ENCODE data around the gene ITPR2. TPM values are rescaled to one million over a fixed set of nuclear protein-coding genes. Genes with fewer than 3 reads are reported as not detected.
"Not testable (repeated sequence)": the region's sequence is repeated elsewhere in the genome, so short reads cannot be mapped to it uniquely, and the experiment has no call there.

The ITPR2 gene
- total RNA-seq, 3 donors from 2014 or later (not counting 1 experiment from before 2014, with no cell fraction given) = 59.1 to 70.7 (median 68.2) TPM

DNA sequence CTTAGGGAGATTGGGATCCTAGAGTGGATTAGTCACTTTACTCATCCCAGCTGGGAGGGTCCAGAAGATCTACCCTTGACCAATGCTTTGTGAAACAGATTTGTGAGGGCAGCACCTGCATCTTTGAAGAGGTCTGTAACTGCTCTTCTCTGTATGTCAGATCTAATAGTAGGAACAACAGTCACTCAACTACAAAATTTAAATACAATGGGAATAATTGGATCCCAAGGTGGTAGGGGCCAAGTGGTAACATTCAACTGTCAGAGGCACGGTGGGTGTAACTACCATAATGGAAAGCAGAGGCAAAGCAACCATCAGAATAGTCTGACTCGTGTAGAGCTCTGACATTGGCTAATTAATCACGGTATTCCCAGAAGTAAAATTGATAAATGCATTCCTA is 55.8 kb downstream of the ITPR2 start:
- Histone ChIP-seq H3K4me3 (ENCODE audit: low read length) (no peak overlapping the region), H3K36me3 (ENCODE audit: control insufficient read depth, insufficient read depth, low read length) (no peaks in the 10 kb centered on the region), H3K9me3 (ENCODE audit: control insufficient read depth, insufficient read depth, low read length) (peaks cover 18% of the 10 kb centered on the region), H3K27me3 (ENCODE audit: control insufficient read depth, insufficient read depth, low read length) (no peaks in the 10 kb centered on the region), H3K4me1 (ENCODE audit: control insufficient read depth, insufficient read depth, low read length) (no peaks in the 10 kb centered on the region), H3K27ac (ENCODE audit: low read length) (no peak overlapping the region)
- no peak overlapping the region for H3K27ac Mint-ChIP-seq
- TF ChIP-seq, protein P1, sequence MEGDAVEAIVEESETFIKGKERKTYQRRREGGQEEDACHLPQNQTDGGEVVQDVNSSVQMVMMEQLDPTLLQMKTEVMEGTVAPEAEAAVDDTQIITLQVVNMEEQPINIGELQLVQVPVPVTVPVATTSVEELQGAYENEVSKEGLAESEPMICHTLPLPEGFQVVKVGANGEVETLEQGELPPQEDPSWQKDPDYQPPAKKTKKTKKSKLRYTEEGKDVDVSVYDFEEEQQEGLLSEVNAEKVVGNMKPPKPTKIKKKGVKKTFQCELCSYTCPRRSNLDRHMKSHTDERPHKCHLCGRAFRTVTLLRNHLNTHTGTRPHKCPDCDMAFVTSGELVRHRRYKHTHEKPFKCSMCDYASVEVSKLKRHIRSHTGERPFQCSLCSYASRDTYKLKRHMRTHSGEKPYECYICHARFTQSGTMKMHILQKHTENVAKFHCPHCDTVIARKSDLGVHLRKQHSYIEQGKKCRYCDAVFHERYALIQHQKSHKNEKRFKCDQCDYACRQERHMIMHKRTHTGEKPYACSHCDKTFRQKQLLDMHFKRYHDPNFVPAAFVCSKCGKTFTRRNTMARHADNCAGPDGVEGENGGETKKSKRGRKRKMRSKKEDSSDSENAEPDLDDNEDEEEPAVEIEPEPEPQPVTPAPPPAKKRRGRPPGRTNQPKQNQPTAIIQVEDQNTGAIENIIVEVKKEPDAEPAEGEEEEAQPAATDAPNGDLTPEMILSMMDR (IDR thresholded peaks at IDR 0.05) = no peak
- H3K9me3 Mint-ChIP-seq = no peaks in the 10 kb centered on the region
- peaks cover 28% of the 10 kb centered on the region for H3K36me3 Mint-ChIP-seq
- intact Hi-C loops (cut with micrococcal nuclease) = no loop called here
- no peak for DNase-seq
- 96% methylated on average over 3 of the region's 3 CpGs for WGBS (ENCODE audit: insufficient coverage)
- no peak for ATAC-seq
- H3K4me1 Mint-ChIP-seq = peaks cover 35 to 38% of the 10 kb centered on the region in 2 donors
- no peaks in the 10 kb centered on the region for H3K27me3 Mint-ChIP-seq (ENCODE audit: low read depth in 2 of 2)
- H3K4me3 Mint-ChIP-seq = no peak overlapping the region

DNA sequence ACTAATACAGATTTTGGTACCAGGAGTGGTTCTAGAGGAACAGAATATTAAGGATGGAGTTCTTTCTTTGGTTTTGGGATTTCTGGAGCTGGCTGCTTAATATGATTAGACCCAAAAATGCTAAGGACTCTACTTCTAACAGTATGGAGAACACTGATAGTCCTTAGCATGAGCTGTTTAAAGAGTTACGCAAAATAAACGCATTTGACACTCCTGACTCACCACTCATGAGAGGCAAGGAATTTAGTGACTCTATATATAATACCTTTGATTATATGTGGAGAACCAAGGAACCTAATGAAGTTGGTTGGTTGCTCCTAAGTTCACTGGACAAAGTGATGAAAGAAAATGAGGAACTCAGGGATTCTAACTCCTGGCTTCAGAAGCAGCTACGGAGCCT is 57.0 kb downstream of the ITPR2 start:
- H3K4me3 ChIP-seq (ENCODE audit: low read length); H3K27me3 Mint-ChIP-seq (ENCODE audit: low read depth in 2 of 2); H3K27ac Mint-ChIP-seq; H3K27me3 ChIP-seq (ENCODE audit: control insufficient read depth, insufficient read depth, low read length); intact Hi-C loops (cut with micrococcal nuclease); DNase-seq; H3K4me1 ChIP-seq (ENCODE audit: control insufficient read depth, insufficient read depth, low read length); ATAC-seq; H3K4me3 Mint-ChIP-seq; H3K36me3 ChIP-seq (ENCODE audit: control insufficient read depth, insufficient read depth, low read length); H3K9me3 Mint-ChIP-seq; H3K27ac ChIP-seq (ENCODE audit: low read length): not testable (repeated sequence)
- Mint-ChIP-seq H3K4me1 (peaks cover 31 to 37% of the 10 kb centered on the region in 2 donors), H3K36me3 (peaks cover 28% of the 10 kb centered on the region)
- H3K9me3 ChIP-seq (ENCODE audit: control insufficient read depth, insufficient read depth, low read length) = peaks cover 18% of the 10 kb centered on the region
- WGBS (ENCODE audit: insufficient coverage) = 100% methylated on average over 1 of the region's 3 CpGs

DNA sequence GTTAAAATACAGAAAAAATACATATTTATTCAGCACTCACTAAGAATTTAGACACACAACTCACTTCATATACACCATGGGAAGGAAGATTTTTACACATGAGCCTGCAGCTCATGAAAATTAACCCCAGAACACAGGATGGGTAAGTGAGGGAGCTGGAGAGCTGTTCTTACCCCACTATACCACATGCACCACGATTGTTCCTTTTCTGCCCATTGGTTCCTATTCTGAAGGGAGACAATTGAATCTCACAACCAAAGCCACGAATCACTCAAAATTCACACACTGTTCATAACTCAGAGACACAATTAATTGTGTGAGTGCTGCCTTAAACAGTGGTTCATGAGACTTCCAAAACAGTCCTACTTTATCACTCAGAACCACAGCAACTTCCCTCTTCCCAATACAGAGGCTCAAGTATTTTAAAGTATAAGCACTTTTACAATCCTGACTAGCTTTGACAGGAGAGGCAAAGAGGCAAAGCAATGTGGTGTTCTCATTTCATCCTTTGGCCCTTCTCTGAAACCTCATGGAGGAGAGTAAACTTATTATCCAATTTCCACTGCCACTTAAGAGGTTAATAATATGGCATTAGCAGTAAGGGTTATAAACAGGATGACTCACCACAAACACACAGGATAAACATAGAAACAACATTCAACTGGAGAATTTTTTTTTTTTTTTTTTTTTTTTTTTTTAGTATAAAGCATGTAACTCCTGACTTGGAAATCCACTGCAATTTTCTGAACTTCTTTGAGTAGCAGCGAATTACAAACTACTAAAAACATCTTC is 59.5 kb downstream of the ITPR2 start:
- DNase-seq = no peak
- ATAC-seq = no peak
- WGBS (ENCODE audit: insufficient coverage) = 39% methylated on average over 2 of the region's 3 CpGs
- no peak overlapping the region for H3K4me3 Mint-ChIP-seq
- H3K9me3 Mint-ChIP-seq = no peaks in the 10 kb centered on the region
- H3K27ac Mint-ChIP-seq = no peak overlapping the region
- TF ChIP-seq, protein P1 (IDR thresholded peaks at IDR 0.05) = no peak
- intact Hi-C loops (cut with micrococcal nuclease) = no loop called here
- H3K27me3 ChIP-seq (ENCODE audit: control insufficient read depth, insufficient read depth, low read length) = no peaks in the 10 kb centered on the region
- H3K4me3 ChIP-seq (ENCODE audit: low read length) = no peak overlapping the region
- H3K9me3 ChIP-seq (ENCODE audit: control insufficient read depth, insufficient read depth, low read length) = peaks cover 16% of the 10 kb centered on the region
- no peaks in the 10 kb centered on the region for H3K36me3 ChIP-seq (ENCODE audit: control insufficient read depth, insufficient read depth, low read length)
- H3K4me1 ChIP-seq (ENCODE audit: control insufficient read depth, insufficient read depth, low read length) = no peaks in the 10 kb centered on the region
- H3K4me1 Mint-ChIP-seq = peaks cover 50 to 53% of the 10 kb centered on the region in 2 donors
- peaks cover 20% of the 10 kb centered on the region for H3K36me3 Mint-ChIP-seq
- no peak overlapping the region for H3K27ac ChIP-seq (ENCODE audit: low read length)
- no peaks in the 10 kb centered on the region for H3K27me3 Mint-ChIP-seq (ENCODE audit: low read depth in 2 of 2)

DNA sequence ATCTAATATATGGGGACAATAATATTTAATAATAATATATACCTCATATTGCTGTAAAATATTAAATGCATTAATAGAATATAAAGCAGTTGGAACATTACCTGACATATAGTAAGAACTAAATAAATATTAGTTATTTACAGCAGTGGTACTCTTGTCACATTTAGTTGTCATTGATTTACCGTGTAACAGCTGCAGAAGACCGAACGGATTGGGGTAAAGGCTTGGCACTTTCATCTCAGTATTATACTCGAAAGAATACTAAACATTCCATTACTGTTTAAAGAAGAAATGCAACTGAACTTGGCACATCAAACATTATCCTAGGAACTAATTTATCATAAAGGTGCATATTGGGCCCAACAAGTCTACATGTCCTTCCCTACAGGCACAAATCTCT is 61.1 kb downstream of the ITPR2 start:
- 100% methylated on average over 4 of the region's 4 CpGs for WGBS (ENCODE audit: insufficient coverage)
- Mint-ChIP-seq H3K36me3 (peaks cover 9% of the 10 kb centered on the region), H3K27ac (no peak overlapping the region), H3K27me3 (ENCODE audit: low read depth in 2 of 2) (no peaks in the 10 kb centered on the region), H3K4me3 (no peak overlapping the region), H3K9me3 (no peaks in the 10 kb centered on the region), H3K4me1 (peaks cover 55 to 60% of the 10 kb centered on the region in 2 donors)
- intact Hi-C loops (cut with micrococcal nuclease) = no loop called here
- H3K9me3 ChIP-seq (ENCODE audit: control insufficient read depth, insufficient read depth, low read length) = peaks cover 3% of the 10 kb centered on the region
- DNase-seq (no peak), ATAC-seq (no peak)
- no peak overlapping the region for H3K4me3 ChIP-seq (ENCODE audit: low read length)
- no peak overlapping the region for H3K27ac ChIP-seq (ENCODE audit: low read length)
- H3K27me3 ChIP-seq (ENCODE audit: control insufficient read depth, insufficient read depth, low read length) = no peaks in the 10 kb centered on the region
- H3K36me3 ChIP-seq (ENCODE audit: control insufficient read depth, insufficient read depth, low read length) = no peaks in the 10 kb centered on the region
- no peaks in the 10 kb centered on the region for H3K4me1 ChIP-seq (ENCODE audit: control insufficient read depth, insufficient read depth, low read length)
- TF ChIP-seq, protein P1 (IDR thresholded peaks at IDR 0.05) = no peak
